Adrenal gland (tissue), 12 donors: ENCODE measurements around the gene ARHGAP18. TPM values are rescaled to one million over a fixed set of nuclear protein-coding genes. Genes with fewer than 3 reads are reported as not detected.

ENCODE experiments used
- DNase-seq, 7 donors: peaks; one replicate each; pipeline ENCODE4 v3.0.0-alpha.2; 2019 to 2020
- H3K27ac ChIP-seq, 5 donors: fragments of 200-600 bp; sonication (generic) in 4 of 5; 1 replicate in 3 of 5; 2 replicates in 2 of 5; pipeline versions ENCODE4 v1.5.1 to v1.8.0; 2016 to 2020; ENCODE audit warnings: mild to moderate bottlenecking in 1 of 5
- H3K27me3 ChIP-seq: fragments of 200-600 bp; 2 replicates; pipeline ENCODE4 v1.8.0; 2021
- H3K36me3 ChIP-seq, 2 donors: fragments of 200-600 bp; replicated peaks in 1 of 2; 1 replicate in 1 of 2; 2 replicates in 1 of 2; pipeline versions ENCODE4 v1.5.1 to v1.8.0; 2018 to 2022
- H3K4me1 ChIP-seq, 2 donors: fragments of 200-600 bp; replicated peaks in 1 of 2; 1 replicate in 1 of 2; 2 replicates in 1 of 2; pipeline versions ENCODE4 v1.5.1 to v1.8.0; 2018 to 2021
- H3K4me3 ChIP-seq, 4 donors: fragments of 200-600 bp; sonication (generic) in 3 of 4; one replicate each; pipeline ENCODE4 v1.5.1; 2016 to 2018
- H3K9me3 ChIP-seq, 3 donors: fragments of 200-600 bp; sonication (generic) in 1 of 3; replicated peaks in 1 of 3; 1 replicate in 2 of 3; 2 replicates in 1 of 3; pipeline versions ENCODE4 v1.5.1 to v1.8.0; 2016 to 2021
- POLR2A ChIP-seq, 2 donors: fragments of 450-650 bp; IDR thresholded peaks; one replicate each; pipeline ENCODE4 v1.6.1; 2017; ENCODE audit warnings: antibody characterized with exemption in 2 of 2, mild to moderate bottlenecking in 2 of 2, moderate library complexity in 1 of 2
- whole genome bisulfite sequencing, 4 donors: extraction: QIAGEN DNeasy Blood & Tissue Kit in 2 of 4; methylation state at CpG; one replicate each; pipeline versions ENCODE4 v1.1.5 to v1.1.7; 2013 to 2017; 5-methylcytosine and 5-hydroxymethylcytosine counted together
- intact Hi-C, 2 donors: fragments of 100-400 bp; cut with DNase I; formaldehyde crosslinking; loops; one replicate each; pipeline versions ENCODE4 v1.14.1 to v1.15.0; 2022 to 2023
- polyA plus RNA-seq, 3 donors: library from polyadenylated mRNA; stranded (reverse); fragments of 200-250 nt in 2 of 3; fragments of 350-450 nt in 1 of 3; fragmentation: Illumina TruSeq in 1 of 3; extraction: RNeasy Lipid Tissue Mini Kit (QIAGEN cat#74804) in 1 of 3; gene quantifications; one replicate each; pipeline ENCODE4 v1.2.3, GENCODE V29; 2013 to 2014
- total RNA-seq, 9 donors: library from RNA; depleted of rRNA in 4 of 9; stranded (reverse); fragments of >200 nt in 4 of 9; fragments of 120-200 nt in 1 of 9; fragmentation: NEBNext Ultra II Directional in 1 of 9; extraction: Animal tissue kit (Norgen Biotek cat#: 25700) in 1 of 9; gene quantifications; one replicate each; pipeline versions ENCODE4 v1.1.0 to v1.2.4, GENCODE V29; 2013 to 2023
- TF ChIP-seq, protein P1 (sequence below), 6 experiments: fragments of 450-650 bp in 4 of 6; fragments of 200-600 bp in 2 of 6; sonication (generic) in 1 of 6; IDR thresholded peaks; 1 replicate in 5 of 6; 2 replicates in 1 of 6; pipeline versions ENCODE4 v1.5.1 to v1.8.0; 2016 to 2021; ENCODE audit warnings: antibody characterized with exemption in 6 of 6, mild to moderate bottlenecking in 2 of 6, moderate library complexity in 1 of 6
- donor health status: healthy with polysubstance abuse.
- donor health status: Bipolar disorder and iron deficiency.
- donor health status: DM: yes; HTN: yes; CAD: no.
- donor health status: DM: no; HTN: no; CAD: no.
- donor health status: DM: no; HTN: no; CAD: no.
- donor health status: DM: yes; HTN: yes; CAD: no.

Gene ARHGAP18
- total and polyA plus RNA-seq, 12 donors, result 22.0 to 101 (median 75.8) TPM

DNA sequence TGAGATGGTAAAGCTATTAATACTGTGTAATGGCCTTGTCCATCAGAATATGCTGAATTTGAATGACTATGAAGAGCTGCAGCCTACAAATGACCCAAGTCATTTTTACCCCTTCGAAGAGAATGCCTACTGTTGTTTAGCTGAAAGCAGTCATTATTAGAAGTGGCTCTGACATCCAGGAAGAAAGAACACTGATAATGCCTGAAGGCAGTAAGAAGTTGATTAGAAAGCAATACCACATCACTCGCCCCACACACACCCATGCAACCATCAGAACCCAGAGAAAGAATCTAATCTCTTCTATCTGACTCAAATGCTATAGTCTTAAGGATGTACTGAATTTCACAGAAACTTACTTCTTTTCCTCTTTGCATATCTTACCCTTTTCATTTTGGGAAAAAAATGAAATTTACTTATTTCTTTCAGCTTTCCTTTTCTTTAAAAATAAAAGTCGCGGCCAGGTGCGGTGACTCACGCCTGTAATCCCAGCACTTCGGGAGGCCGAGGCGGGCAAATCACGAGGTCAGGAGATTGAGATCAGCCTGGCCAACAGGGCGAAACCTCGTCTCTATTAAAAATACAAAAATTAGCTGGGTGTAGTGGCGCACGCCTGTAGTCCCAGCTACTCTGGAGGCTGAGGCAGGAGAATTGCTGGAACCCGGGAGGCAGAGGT lies 61.0 kb downstream of the ARHGAP18 start:
- Histone ChIP-seq H3K27me3 (no peaks in the 10 kb centered on the region), H3K36me3 (no peaks in the 10 kb centered on the region), H3K4me3 (no peak overlapping the region), H3K9me3 (no peaks in the 10 kb centered on the region), H3K4me1 (peaks cover 44 to 71% of the 10 kb centered on the region in 2 donors), H3K27ac (no peak overlapping the region)
- WGBS, 4 donors, result 78 to 89% (median 85%) methylated on average over 15 of the region's 15 CpGs
- no peak for TF ChIP-seq POLR2A (IDR thresholded peaks at IDR 0.05)
- TF ChIP-seq, protein P1, sequence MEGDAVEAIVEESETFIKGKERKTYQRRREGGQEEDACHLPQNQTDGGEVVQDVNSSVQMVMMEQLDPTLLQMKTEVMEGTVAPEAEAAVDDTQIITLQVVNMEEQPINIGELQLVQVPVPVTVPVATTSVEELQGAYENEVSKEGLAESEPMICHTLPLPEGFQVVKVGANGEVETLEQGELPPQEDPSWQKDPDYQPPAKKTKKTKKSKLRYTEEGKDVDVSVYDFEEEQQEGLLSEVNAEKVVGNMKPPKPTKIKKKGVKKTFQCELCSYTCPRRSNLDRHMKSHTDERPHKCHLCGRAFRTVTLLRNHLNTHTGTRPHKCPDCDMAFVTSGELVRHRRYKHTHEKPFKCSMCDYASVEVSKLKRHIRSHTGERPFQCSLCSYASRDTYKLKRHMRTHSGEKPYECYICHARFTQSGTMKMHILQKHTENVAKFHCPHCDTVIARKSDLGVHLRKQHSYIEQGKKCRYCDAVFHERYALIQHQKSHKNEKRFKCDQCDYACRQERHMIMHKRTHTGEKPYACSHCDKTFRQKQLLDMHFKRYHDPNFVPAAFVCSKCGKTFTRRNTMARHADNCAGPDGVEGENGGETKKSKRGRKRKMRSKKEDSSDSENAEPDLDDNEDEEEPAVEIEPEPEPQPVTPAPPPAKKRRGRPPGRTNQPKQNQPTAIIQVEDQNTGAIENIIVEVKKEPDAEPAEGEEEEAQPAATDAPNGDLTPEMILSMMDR (IDR thresholded peaks at IDR 0.05), result no peak
- intact Hi-C loops, result no loop called here
- DNase-seq, result no peak

DNA sequence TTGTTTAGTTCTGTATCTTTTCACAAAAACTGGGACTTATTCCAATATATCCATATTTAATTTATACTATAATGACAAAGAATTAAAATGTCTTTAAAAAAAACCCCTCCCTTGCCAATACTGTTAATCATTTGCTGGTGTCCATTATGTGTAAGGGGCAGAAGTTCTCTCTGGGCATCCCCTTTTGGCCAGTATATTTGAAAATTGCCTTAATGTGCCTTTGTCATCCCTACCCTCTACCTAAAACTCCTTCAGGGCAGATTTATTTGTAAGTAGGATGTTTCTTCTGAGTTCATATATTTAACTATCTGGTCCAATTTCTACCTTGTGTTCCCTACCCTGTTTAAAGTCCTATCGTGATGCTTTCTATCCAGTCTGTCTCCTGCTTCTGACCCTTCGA lies 62.9 kb downstream of the ARHGAP18 start:
- Histone ChIP-seq H3K4me3 (no peak overlapping the region), H3K27me3 (no peaks in the 10 kb centered on the region), H3K36me3 (no peaks in the 10 kb centered on the region), H3K9me3 (no peaks in the 10 kb centered on the region), H3K4me1 (peaks cover 42 to 66% of the 10 kb centered on the region in 2 donors), H3K27ac (peak overlapping the region in 2 of 5 donors; percentile 14 to 77)
- TF ChIP-seq, protein P1 (IDR thresholded peaks at IDR 0.05), result no peak
- no peak for TF ChIP-seq POLR2A (IDR thresholded peaks at IDR 0.05)
- intact Hi-C loops, result no loop called here
- DNase-seq, result no peak
- WGBS, 4 donors, result 78 to 97% (median 87%) methylated on average over 2 of the region's 2 CpGs

DNA sequence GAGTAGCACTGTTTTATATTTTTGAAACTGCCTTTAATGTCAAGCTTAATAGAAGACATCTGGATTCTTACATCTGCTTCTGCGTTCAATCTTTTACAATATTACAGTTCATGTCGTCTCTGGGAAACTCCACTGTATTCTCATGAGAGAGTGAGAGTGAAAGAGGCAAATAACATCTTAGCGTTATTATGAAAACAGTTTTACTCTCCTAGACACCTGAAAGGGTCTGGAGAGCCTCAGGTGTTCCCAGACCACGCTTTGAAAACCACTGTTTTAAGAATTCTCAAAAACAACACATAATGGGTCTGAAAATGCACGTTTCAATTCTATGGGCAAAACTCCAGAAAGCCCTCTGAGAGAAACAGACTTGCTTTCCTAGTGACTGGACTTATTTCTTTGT lies 63.3 kb downstream of the ARHGAP18 start:
- 43 to 54% (median 46%) methylated on average over 5 of the region's 5 CpGs for WGBS, 4 donors
- H3K27me3 ChIP-seq, result no peaks in the 10 kb centered on the region
- DNase-seq, result no peak
- no peaks in the 10 kb centered on the region for H3K36me3 ChIP-seq
- H3K9me3 ChIP-seq, result no peaks in the 10 kb centered on the region
- no peak overlapping the region for H3K4me3 ChIP-seq
- TF ChIP-seq POLR2A (IDR thresholded peaks at IDR 0.05), result no peak
- TF ChIP-seq, protein P1 (IDR thresholded peaks at IDR 0.05), result no peak
- H3K4me1 ChIP-seq, result peaks cover 42 to 65% of the 10 kb centered on the region in 2 donors
- peak overlapping the region in 3 of 5 donors; percentile 14 to 77 (median 17) for H3K27ac ChIP-seq
- intact Hi-C loops, result no loop called here

DNA sequence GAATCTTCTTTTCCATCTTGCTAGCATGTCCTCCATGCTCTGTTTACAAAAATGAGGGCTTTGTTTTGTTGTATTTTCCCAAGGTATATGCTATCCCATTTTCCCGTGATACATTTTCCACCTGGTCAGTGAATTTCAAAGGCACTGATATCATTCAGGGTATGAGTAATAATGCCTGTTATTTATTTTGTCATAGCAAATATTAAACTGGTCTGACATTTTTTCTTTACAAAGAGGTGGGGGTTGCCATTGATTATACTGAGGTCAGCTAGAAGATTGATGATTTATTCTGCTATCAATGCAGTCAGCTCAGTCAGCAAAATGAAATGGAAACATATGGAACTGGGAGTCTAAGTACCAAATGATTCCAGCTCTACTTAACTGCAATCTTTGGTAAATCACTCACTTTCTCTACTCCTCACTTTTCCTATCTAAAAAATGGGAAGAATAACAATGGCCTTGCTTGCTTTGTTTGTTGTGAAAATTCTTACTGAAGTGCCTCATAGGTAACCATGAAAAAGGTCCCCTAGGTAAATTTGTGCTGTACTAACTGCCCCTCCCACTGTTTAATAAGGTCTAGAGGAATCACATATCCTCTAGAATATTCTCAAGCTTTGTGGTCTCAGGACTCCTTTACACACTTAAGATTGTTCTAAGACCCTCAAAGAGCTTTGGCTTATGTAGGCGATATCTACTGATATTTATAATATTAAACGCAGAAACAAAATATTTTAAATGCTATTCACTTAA lies 64.0 kb downstream of the ARHGAP18 start:
- Histone ChIP-seq H3K4me3 (no peak overlapping the region), H3K36me3 (no peaks in the 10 kb centered on the region), H3K4me1 (peaks cover 45 to 65% of the 10 kb centered on the region in 2 donors), H3K27me3 (no peaks in the 10 kb centered on the region), H3K9me3 (no peaks in the 10 kb centered on the region), H3K27ac (peak overlapping the region; percentile 8 to 86 (median 64))
- 73 to 75% (median 75%) methylated on average over 3 of the region's 3 CpGs for WGBS, 4 donors
- TF ChIP-seq POLR2A (IDR thresholded peaks at IDR 0.05), result no peak
- TF ChIP-seq, protein P1 (IDR thresholded peaks at IDR 0.05), result no peak
- DNase-seq, result no peak
- intact Hi-C loops, result no loop called here
